Activated naive CD8-positive, alpha-beta T cell treated with anti-CD3 and anti-CD28 coated beads, Interleukin-2, amount 10 ng/mL, durations not matched to agents 7 days and 5 days (primary cell): Measurements from ENCODE around the gene RSRP1. TPM values are rescaled to one million over a fixed set of nuclear protein-coding genes. Genes with fewer than 3 reads are reported as not detected.

ENCODE experiments used
- ATAC-seq: fragments of 150-1000 bp; cut with Tn5 transposase; one replicate; pipeline ENCODE4 v1.10.0; 2021; ENCODE audit warnings: low read depth, moderate library complexity
- POLR2A ChIA-PET: fragments of 350-600 bp; sonication (Branson Sonifier 250); formaldehyde crosslinking; loops from one replicate; lab custom pipeline; 2021; ENCODE audit warnings: antibody characterized with exemption; lab: Charles Lee
- DNase-seq: peaks from one replicate; pipeline ENCODE4 v3.0.0; 2021
- H3K27ac Mint-ChIP-seq: one replicate; pipeline ENCODE4 v1.8.0; 2022; ENCODE audit warnings: mild to moderate bottlenecking, mixed read lengths
- H3K27me3 Mint-ChIP-seq: one replicate; pipeline ENCODE4 v1.8.0; 2022; ENCODE audit warnings: mild to moderate bottlenecking, moderate library complexity, mixed read lengths
- H3K36me3 Mint-ChIP-seq: one replicate; pipeline ENCODE4 v1.8.0; 2021; ENCODE audit warnings: mild to moderate bottlenecking, mixed read lengths
- H3K4me1 Mint-ChIP-seq: one replicate; pipeline ENCODE4 v1.8.0; 2021; ENCODE audit warnings: mixed read lengths
- H3K4me3 Mint-ChIP-seq: one replicate; pipeline ENCODE4 v1.8.0; 2022; ENCODE audit warnings: mild to moderate bottlenecking, moderate library complexity, mixed read lengths
- H3K9me3 Mint-ChIP-seq: one replicate; pipeline ENCODE4 v1.8.0; 2021; ENCODE audit warnings: mixed read lengths
- total RNA-seq, 2 experiments: library from RNA; stranded (reverse); gene quantifications; one replicate each; pipeline ENCODE4 v1.2.3, GENCODE V29; 2021

The RSRP1 gene
- total RNA-seq, 2 experiments from 2014 or later, result 292 to 305 TPM

GRCh38 chr1:25222606-25223005, 24.6 kb downstream of the RSRP1 start:
- Mint-ChIP-seq H3K4me3 (no peak overlapping the region), H3K36me3 (peaks cover 26% of the 10 kb centered on the region), H3K4me1 (no peaks in the 10 kb centered on the region), H3K27ac (no peak overlapping the region), H3K9me3 (no peaks in the 10 kb centered on the region), H3K27me3 (no peaks in the 10 kb centered on the region)
- DNase-seq (no peak), ATAC-seq (no peak)
- POLR2A ChIA-PET, result interaction anchor here (1.3 kb wide), 1 partner anchor 10 kb away, joined by 6 read pairs; the partner anchor contains the start of gene SYF2

- POLR2A ChIA-PET, result interaction anchor here (0.7 kb wide), 3 partner anchors 498 to 981 kb away, joined by 3 to 4 read pairs (median 3); no protein-coding TSS in a partner anchor
- Mint-ChIP-seq H3K36me3 (peaks cover 16% of the 10 kb centered on the region), H3K9me3 (no peaks in the 10 kb centered on the region), H3K4me1 (no peaks in the 10 kb centered on the region), H3K27ac (no peak overlapping the region), H3K4me3 (no peak overlapping the region), H3K27me3 (no peaks in the 10 kb centered on the region)
- ATAC-seq (no peak), DNase-seq (no peak)
These were observed 26.6 kb downstream of the RSRP1 start for GRCh38 chr1:25220666-25221065.

GRCh38 chr1:25219661-25220251, 27.5 kb downstream of the RSRP1 start:
- H3K27ac Mint-ChIP-seq, result no peak overlapping the region
- no peak for ATAC-seq
- no peaks in the 10 kb centered on the region for H3K4me1 Mint-ChIP-seq
- no peak for DNase-seq
- no peaks in the 10 kb centered on the region for H3K27me3 Mint-ChIP-seq
- H3K9me3 Mint-ChIP-seq, result no peaks in the 10 kb centered on the region
- H3K36me3 Mint-ChIP-seq, result peaks cover 13% of the 10 kb centered on the region
- H3K4me3 Mint-ChIP-seq, result no peak overlapping the region
- POLR2A ChIA-PET, result interaction anchor here (0.7 kb wide), 2 partner anchors 603 to 980 kb away, joined by 3 to 4 read pairs; no protein-coding TSS in a partner anchor

GRCh38 chr1:25217598-25218232, 29.5 kb downstream of the RSRP1 start:
- POLR2A ChIA-PET, result no interaction called here
- no peak for ATAC-seq

GRCh38 chr1:25217015-25217414, 30.2 kb downstream of the RSRP1 start:
- H3K36me3 Mint-ChIP-seq, result peaks cover 2% of the 10 kb centered on the region
- H3K27ac Mint-ChIP-seq, result no peak overlapping the region
- no peak overlapping the region for H3K4me3 Mint-ChIP-seq
- ATAC-seq (no peak), DNase-seq (no peak)
- H3K27me3 Mint-ChIP-seq, result peaks cover 3% of the 10 kb centered on the region
- no peaks in the 10 kb centered on the region for H3K4me1 Mint-ChIP-seq
- H3K9me3 Mint-ChIP-seq, result no peaks in the 10 kb centered on the region
- POLR2A ChIA-PET, result no interaction called here

More at GRCh38 chr1:25217598-25218232, 29.5 kb downstream of the RSRP1 start:
- Mint-ChIP-seq H3K27ac (no peak overlapping the region), H3K36me3 (peaks cover 4% of the 10 kb centered on the region), H3K4me1 (no peaks in the 10 kb centered on the region), H3K9me3 (no peaks in the 10 kb centered on the region), H3K4me3 (no peak overlapping the region), H3K27me3 (peaks cover under 1% of the 10 kb centered on the region)
- DNase-seq, result no peak

- no peaks in the 10 kb centered on the region for H3K36me3 Mint-ChIP-seq
- no peaks in the 10 kb centered on the region for H3K9me3 Mint-ChIP-seq
- H3K27ac Mint-ChIP-seq, result no peak overlapping the region
- peaks cover 7% of the 10 kb centered on the region for H3K27me3 Mint-ChIP-seq
- POLR2A ChIA-PET, result no interaction called here
- DNase-seq (no peak), ATAC-seq (no peak)
- no peaks in the 10 kb centered on the region for H3K4me1 Mint-ChIP-seq
- H3K4me3 Mint-ChIP-seq, result no peak overlapping the region
These were observed 31.1 kb downstream of the RSRP1 start for GRCh38 chr1:25216123-25216522.

- ATAC-seq, result no peak
- POLR2A ChIA-PET, result interaction anchor here (0.6 kb wide), 1 partner anchor 11 kb away, joined by 5 read pairs; no protein-coding TSS in a partner anchor
- H3K27ac Mint-ChIP-seq, result no peak overlapping the region
These were observed 34.5 kb downstream of the RSRP1 start for GRCh38 chr1:25212725-25213124.

GRCh38 chr1:25210728-25211127, 36.5 kb downstream of the RSRP1 start:
- ATAC-seq, result no peak
- H3K4me3 Mint-ChIP-seq, result no peak overlapping the region
- POLR2A ChIA-PET, result no interaction called here

More at GRCh38 chr1:25212725-25213124, 34.5 kb downstream of the RSRP1 start:
- Mint-ChIP-seq H3K4me3 (no peak overlapping the region), H3K9me3 (no peaks in the 10 kb centered on the region), H3K36me3 (no peaks in the 10 kb centered on the region), H3K27me3 (peaks cover 29% of the 10 kb centered on the region), H3K4me1 (no peaks in the 10 kb centered on the region)
- DNase-seq, result no peak

GRCh38 chr1:25209516-25209915, 37.7 kb downstream of the RSRP1 start:
- no peak overlapping the region for H3K4me3 Mint-ChIP-seq
- H3K27ac Mint-ChIP-seq, result no peak overlapping the region
- ATAC-seq (no peak), DNase-seq (no peak)
- peaks cover 2% of the 10 kb centered on the region for H3K4me1 Mint-ChIP-seq
- no peaks in the 10 kb centered on the region for H3K9me3 Mint-ChIP-seq
- peaks cover 41% of the 10 kb centered on the region for H3K27me3 Mint-ChIP-seq
- H3K36me3 Mint-ChIP-seq, result no peaks in the 10 kb centered on the region
- POLR2A ChIA-PET, result no interaction called here

More at GRCh38 chr1:25210728-25211127, 36.5 kb downstream of the RSRP1 start:
- no peaks in the 10 kb centered on the region for H3K9me3 Mint-ChIP-seq
- no peak for DNase-seq
- H3K36me3 Mint-ChIP-seq, result no peaks in the 10 kb centered on the region
- peaks cover 32% of the 10 kb centered on the region for H3K27me3 Mint-ChIP-seq
- H3K4me1 Mint-ChIP-seq, result no peaks in the 10 kb centered on the region
- H3K27ac Mint-ChIP-seq, result no peak overlapping the region

- Mint-ChIP-seq H3K4me1 (peaks cover 2% of the 10 kb centered on the region), H3K9me3 (no peaks in the 10 kb centered on the region), H3K4me3 (no peak overlapping the region), H3K27me3 (peaks cover 43% of the 10 kb centered on the region), H3K27ac (no peak overlapping the region), H3K36me3 (no peaks in the 10 kb centered on the region)
- DNase-seq (no peak), ATAC-seq (no peak)
- POLR2A ChIA-PET, result no interaction called here
These were observed 38.6 kb downstream of the RSRP1 start for GRCh38 chr1:25208561-25209222.

GRCh38 chr1:25208092-25208491, 39.2 kb downstream of the RSRP1 start:
- no peak for DNase-seq
- no peaks in the 10 kb centered on the region for H3K9me3 Mint-ChIP-seq
- no peak overlapping the region for H3K4me3 Mint-ChIP-seq
- H3K4me1 Mint-ChIP-seq, result peaks cover 2% of the 10 kb centered on the region
- no peaks in the 10 kb centered on the region for H3K36me3 Mint-ChIP-seq
- no peak overlapping the region for H3K27ac Mint-ChIP-seq
- H3K27me3 Mint-ChIP-seq, result peaks cover 43% of the 10 kb centered on the region
- POLR2A ChIA-PET, result no interaction called here
- ATAC-seq, result no peak

GRCh38 chr1:25206201-25206600, 41.1 kb downstream of the RSRP1 start:
- no peak overlapping the region for H3K27ac Mint-ChIP-seq
- ATAC-seq (no peak), DNase-seq (peak; percentile 14)
- peaks cover 2% of the 10 kb centered on the region for H3K4me1 Mint-ChIP-seq
- no peaks in the 10 kb centered on the region for H3K9me3 Mint-ChIP-seq
- H3K27me3 Mint-ChIP-seq, result peaks cover 41% of the 10 kb centered on the region
- no peak overlapping the region for H3K4me3 Mint-ChIP-seq
- POLR2A ChIA-PET, result interaction anchor here (0.6 to 0.9 kb wide), 3 partner anchors 26 to 461 kb away, joined by 3 to 5 read pairs (median 4); partner anchors contain the start of genes CLIC4 and SYF2
- H3K36me3 Mint-ChIP-seq, result no peaks in the 10 kb centered on the region

- H3K4me1 Mint-ChIP-seq, result peaks cover 2% of the 10 kb centered on the region
- H3K36me3 Mint-ChIP-seq, result no peaks in the 10 kb centered on the region
- DNase-seq (no peak), ATAC-seq (no peak)
- H3K27ac Mint-ChIP-seq, result no peak overlapping the region
- H3K27me3 Mint-ChIP-seq, result peaks cover 41% of the 10 kb centered on the region
- POLR2A ChIA-PET, result interaction anchor here (0.6 to 1.1 kb wide), 4 partner anchors 27 to 461 kb away, joined by 3 to 5 read pairs (median 4); partner anchors contain the start of genes CLIC4 and SYF2
- H3K9me3 Mint-ChIP-seq, result no peaks in the 10 kb centered on the region
- no peak overlapping the region for H3K4me3 Mint-ChIP-seq
These were observed 41.5 kb downstream of the RSRP1 start for GRCh38 chr1:25205786-25206185.
